Calu3 (cell line): ENCODE results near the gene FAM83E. TPM values are rescaled to one million over a fixed set of nuclear protein-coding genes. Genes with fewer than 3 reads are reported as not detected.

ENCODE experiments used
- BruUV-seq: library from RNA; stranded (reverse); fragments of 400-500 nt; replicated peaks from 2 replicates; lab custom pipeline; 2021; lab: Mats Ljungman, UMichigan
- CTCF ChIA-PET: fragments of 300-600 bp; sonication (Branson Sonifier 250); formaldehyde crosslinking; loops from one replicate; lab custom pipeline; 2022; ENCODE audit warnings: antibody characterized with exemption; lab: Charles Lee
- DNase-seq: peaks from one replicate; pipeline ENCODE4 v3.0.0; 2022
- H3K27ac Mint-ChIP-seq: one replicate; pipeline ENCODE4 v1.8.0; 2022; ENCODE audit warnings: mixed read lengths; ENCODE audit not compliant: unreplicated experiment
- H3K27me3 Mint-ChIP-seq: one replicate; pipeline ENCODE4 v1.8.0; 2022; ENCODE audit warnings: mixed read lengths; ENCODE audit not compliant: unreplicated experiment
- H3K36me3 Mint-ChIP-seq: one replicate; pipeline ENCODE4 v1.8.0; 2022; ENCODE audit warnings: mild to moderate bottlenecking, moderate library complexity, mixed read lengths; ENCODE audit not compliant: insufficient read depth, unreplicated experiment
- H3K4me1 Mint-ChIP-seq: one replicate; pipeline ENCODE4 v1.8.0; 2022; ENCODE audit warnings: mild to moderate bottlenecking, low read depth, mixed read lengths; ENCODE audit not compliant: unreplicated experiment
- H3K4me3 Mint-ChIP-seq: one replicate; pipeline ENCODE4 v1.8.0; 2022; ENCODE audit warnings: mild to moderate bottlenecking, low read depth, moderate library complexity, mixed read lengths; ENCODE audit not compliant: unreplicated experiment
- H3K9me3 Mint-ChIP-seq: one replicate; pipeline ENCODE4 v1.8.0; 2022; ENCODE audit warnings: low read depth, mixed read lengths; ENCODE audit not compliant: unreplicated experiment
- CTCF ChIP-seq: fragments of 200-600 bp; IDR thresholded peaks from one replicate; pipeline ENCODE4 v1.8.0; 2022; ENCODE audit warnings: antibody characterized with exemption; ENCODE audit not compliant: unreplicated experiment
- intact Hi-C: fragments of 100-400 bp; cut with micrococcal nuclease; formaldehyde crosslinking; loops from one replicate; pipeline ENCODE4 v1.10.0; 2022; ENCODE audit not compliant: unreplicated experiment
- total RNA-seq: library from RNA; stranded (reverse); gene quantifications from 2 replicates; pipeline ENCODE4 v1.2.3, GENCODE V29; 2022

Gene FAM83E
- total RNA-seq, 1 experiment from 2014 or later = 8.2 TPM

- no peaks in the 10 kb centered on the region for H3K9me3 Mint-ChIP-seq
- no peak overlapping the region for H3K27ac Mint-ChIP-seq
- no peaks in the 10 kb centered on the region for H3K4me1 Mint-ChIP-seq
- CTCF ChIA-PET = no interaction called here
- intact Hi-C loops = no loop called here
- peaks cover 30% of the 10 kb centered on the region for H3K27me3 Mint-ChIP-seq
- no peak for DNase-seq
- no peak overlapping the region for H3K4me3 Mint-ChIP-seq
- H3K36me3 Mint-ChIP-seq = peaks cover 9% of the 10 kb centered on the region
- TF ChIP-seq CTCF = no peak
- no TSS peak for BruUV-seq
Measured at GRCh38 chr19:48598996-48599700, 15.7 kb downstream of the FAM83E start.

GRCh38 chr19:48596679-48597465, 18.0 kb downstream of the FAM83E start:
- Mint-ChIP-seq H3K27ac (no peak overlapping the region), H3K9me3 (no peaks in the 10 kb centered on the region), H3K36me3 (peaks cover 4% of the 10 kb centered on the region), H3K4me1 (no peaks in the 10 kb centered on the region), H3K27me3 (peaks cover 36% of the 10 kb centered on the region), H3K4me3 (no peak overlapping the region)
- DNase-seq = no peak
- no TSS peak for BruUV-seq
- CTCF ChIA-PET = interaction anchor here (0.6 kb wide), 1 partner anchor 304 kb away, joined by 3 read pairs; no protein-coding TSS in a partner anchor
- TF ChIP-seq CTCF = no peak
- intact Hi-C loops = no loop called here

GRCh38 chr19:48596237-48596636, 18.6 kb downstream of the FAM83E start:
- no TSS peak for BruUV-seq
- Mint-ChIP-seq H3K27me3 (peaks cover 42% of the 10 kb centered on the region), H3K36me3 (peaks cover 4% of the 10 kb centered on the region), H3K27ac (no peak overlapping the region), H3K4me1 (no peaks in the 10 kb centered on the region), H3K4me3 (no peak overlapping the region), H3K9me3 (no peaks in the 10 kb centered on the region)
- CTCF ChIA-PET = interaction anchor here (1.0 kb wide), 1 partner anchor 13 kb away, joined by 4 read pairs; no protein-coding TSS in a partner anchor
- no peak for DNase-seq
- TF ChIP-seq CTCF = no peak
- intact Hi-C loops = no loop called here

GRCh38 chr19:48595833-48596232, 19.0 kb downstream of the FAM83E start:
- no peak for DNase-seq
- intact Hi-C loops = no loop called here
- Mint-ChIP-seq H3K4me3 (no peak overlapping the region), H3K27me3 (peaks cover 46% of the 10 kb centered on the region), H3K4me1 (no peaks in the 10 kb centered on the region), H3K27ac (no peak overlapping the region), H3K9me3 (no peaks in the 10 kb centered on the region), H3K36me3 (peaks cover 4% of the 10 kb centered on the region)
- no peak for TF ChIP-seq CTCF
- BruUV-seq = no TSS peak
- CTCF ChIA-PET = interaction anchor here (1.0 kb wide), 1 partner anchor 13 kb away, joined by 4 read pairs; no protein-coding TSS in a partner anchor
